Measurements from ENCODE around the gene G3BP1. TPM values are rescaled to one million over a fixed set of nuclear protein-coding genes. Genes with fewer than 3 reads are reported as not detected.
"Not testable (repeated sequence)": the region's sequence is repeated elsewhere in the genome, so short reads cannot be mapped to it uniquely, and the experiment has no call there.

The G3BP1 gene
- total RNA-seq, 1 donor from 2014 or later = 239 TPM

DNA sequence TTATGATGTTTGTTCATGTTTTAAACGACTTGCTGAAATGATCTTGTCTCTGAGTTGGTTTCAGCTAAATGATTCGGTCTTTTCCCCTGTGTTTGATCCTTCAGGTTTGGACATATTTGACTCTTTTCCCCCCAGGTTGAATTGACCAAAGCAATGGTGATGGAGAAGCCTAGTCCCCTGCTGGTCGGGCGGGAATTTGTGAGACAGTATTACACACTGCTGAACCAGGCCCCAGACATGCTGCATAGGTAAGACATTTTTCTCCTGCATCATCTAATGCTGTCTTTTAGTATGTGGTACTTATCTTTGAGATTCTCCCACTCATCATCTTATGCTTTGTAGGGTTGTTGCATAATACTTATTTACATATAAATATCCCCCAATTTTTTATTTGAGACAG is 14.7 kb downstream of the G3BP1 start:
- intact Hi-C loops (cut with micrococcal nuclease) = no loop called here

DNA sequence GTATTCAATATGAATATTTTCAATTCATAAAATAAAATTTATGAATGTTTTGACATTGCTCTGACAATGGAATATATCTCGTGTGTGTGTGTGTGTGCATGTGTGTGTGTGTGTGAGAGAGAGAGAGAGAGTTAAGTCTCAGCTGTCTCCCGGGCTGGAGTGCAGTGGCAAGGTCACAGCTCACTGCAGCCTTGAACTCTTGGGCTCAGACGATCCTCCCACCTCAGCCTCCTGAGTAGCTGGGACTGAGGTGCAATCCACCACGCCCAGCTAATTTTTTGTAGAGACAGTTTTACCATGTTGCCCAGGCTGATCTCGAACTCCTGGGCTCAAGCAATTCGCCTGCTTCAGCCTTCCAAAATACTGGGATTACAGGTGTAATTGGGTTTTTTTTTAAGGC is 16.1 kb downstream of the G3BP1 start:
- intact Hi-C loops (cut with micrococcal nuclease) = no loop called here

DNA sequence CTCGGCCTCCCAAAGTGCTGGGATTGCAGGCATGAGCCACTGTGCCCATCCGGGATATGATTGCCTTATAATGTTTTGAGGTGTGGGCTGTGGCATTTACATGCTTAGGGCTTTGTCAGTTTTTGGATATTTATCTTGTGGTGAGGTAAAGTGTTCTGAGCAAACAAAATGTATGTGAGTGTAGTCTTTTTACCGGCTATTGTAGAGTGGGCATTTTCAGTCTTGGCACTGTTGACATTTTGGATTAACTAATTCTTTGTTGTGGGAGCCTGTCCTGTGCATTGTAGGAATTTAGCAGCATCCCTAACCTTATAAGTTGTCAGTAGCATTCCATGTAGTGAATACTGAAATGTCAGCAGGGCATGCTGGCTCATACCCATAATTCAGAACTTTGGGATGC is 21.6 kb downstream of the G3BP1 start:
- intact Hi-C loops (cut with micrococcal nuclease) = no loop called here

DNA sequence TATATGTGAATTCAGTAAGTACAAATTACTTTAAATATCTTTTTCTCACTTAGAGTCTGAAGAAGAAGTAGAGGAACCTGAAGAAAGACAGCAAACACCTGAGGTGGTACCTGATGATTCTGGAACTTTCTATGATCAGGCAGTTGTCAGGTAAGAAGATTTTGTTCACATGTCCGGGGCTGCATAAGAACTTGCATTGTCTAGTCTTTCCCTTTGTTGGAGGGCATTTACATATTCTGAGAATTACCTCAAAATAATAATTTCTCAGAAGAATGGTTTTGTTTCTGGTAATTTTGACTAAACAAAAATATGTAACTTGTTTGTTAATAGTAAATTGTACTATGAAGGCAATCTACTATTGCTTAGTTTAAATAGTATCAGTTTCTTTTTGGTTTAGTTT is 23.7 kb downstream of the G3BP1 start:
- intact Hi-C loops (cut with micrococcal nuclease) = no loop called here

DNA sequence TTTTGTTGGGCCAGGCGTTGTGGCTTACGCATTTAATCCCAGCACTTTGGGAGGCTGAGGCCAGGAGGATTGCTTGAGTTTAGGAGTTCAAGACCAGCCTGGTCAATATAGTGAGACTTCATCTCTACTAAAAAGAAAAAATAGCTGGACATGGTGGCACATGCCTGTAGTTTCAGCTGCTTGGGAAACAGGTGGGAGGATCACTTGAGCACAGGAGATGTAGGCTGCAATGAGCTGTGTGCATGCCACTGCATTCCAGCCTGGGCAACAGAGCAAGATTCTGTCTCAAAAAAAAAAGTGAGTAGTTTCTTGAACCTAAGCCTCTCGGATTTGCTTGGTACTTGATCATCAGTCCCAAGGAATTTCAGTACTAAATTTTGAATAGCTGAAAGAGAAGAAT is 26.9 kb downstream of the G3BP1 start:
- intact Hi-C loops (cut with micrococcal nuclease) = no loop called here

DNA sequence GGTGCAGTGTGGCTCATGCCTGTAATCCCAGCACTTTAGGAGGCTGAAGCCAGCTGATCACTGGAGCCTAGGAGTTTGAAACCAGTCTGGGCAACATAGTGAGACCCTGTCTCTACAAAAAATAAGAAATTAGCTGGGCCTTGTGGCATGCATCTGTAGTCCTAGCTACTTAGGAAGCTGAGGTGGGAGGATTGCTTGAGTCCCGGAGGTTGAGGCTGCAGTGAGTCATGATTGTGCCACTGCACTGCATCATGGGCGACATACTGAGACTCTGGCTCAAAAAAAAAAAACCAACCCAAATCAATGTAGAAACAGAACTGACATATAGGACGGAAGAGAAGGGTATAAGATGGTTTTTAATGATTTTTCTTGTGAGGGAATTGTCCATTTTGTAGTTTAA is 27.7 kb downstream of the G3BP1 start:
- intact Hi-C loops (cut with micrococcal nuclease) = no loop called here

GRCh38 chr5:151800532-151800931 is 28.8 kb downstream of the G3BP1 start:
- intact Hi-C loops (cut with micrococcal nuclease) = loop anchor here (2.0 kb wide), 1 partner anchor 28 kb away; no protein-coding TSS in a partner anchor

DNA sequence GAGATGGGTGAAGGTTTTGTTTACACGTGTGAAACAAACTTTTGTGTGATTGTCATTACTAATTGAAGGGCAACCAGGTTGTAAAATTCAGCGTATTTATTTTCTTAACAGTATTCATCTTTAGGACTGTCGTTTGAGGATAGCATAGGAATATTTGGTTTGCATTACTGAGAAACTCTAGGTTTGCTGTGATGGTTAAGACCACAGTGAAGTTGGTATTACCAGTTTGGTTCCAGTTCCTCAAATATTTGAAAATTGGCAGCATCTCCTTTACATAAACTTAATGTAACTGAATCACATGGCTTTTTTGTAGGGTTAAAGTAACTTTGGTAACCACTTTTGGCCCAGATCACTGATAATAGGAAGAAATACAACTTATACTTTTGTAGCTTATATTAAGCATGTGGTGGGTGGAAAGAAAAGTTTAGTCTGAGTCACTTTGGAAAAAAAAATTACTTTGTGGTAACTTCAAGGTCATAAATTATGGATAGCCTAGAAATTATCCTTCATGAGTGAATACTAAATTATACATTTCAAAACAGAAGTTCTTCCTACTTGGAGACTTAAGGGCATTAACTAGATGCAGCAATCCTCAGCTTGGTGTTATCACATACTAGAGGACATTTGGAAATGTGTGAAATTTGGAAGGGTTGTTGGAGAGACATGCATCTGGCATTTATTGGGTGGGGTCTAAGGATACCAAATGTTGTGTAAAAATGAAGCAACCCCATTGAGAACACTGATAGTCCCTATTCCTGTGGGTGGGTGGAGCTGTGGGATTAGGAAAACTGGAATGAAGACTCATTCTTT is 33.9 kb downstream of the G3BP1 start:
- intact Hi-C loops (cut with micrococcal nuclease) = no loop called here

- intact Hi-C loops (cut with micrococcal nuclease) = no loop called here
Measured at GRCh38 chr5:151808451-151809169, 36.9 kb downstream of the G3BP1 start.

DNA sequence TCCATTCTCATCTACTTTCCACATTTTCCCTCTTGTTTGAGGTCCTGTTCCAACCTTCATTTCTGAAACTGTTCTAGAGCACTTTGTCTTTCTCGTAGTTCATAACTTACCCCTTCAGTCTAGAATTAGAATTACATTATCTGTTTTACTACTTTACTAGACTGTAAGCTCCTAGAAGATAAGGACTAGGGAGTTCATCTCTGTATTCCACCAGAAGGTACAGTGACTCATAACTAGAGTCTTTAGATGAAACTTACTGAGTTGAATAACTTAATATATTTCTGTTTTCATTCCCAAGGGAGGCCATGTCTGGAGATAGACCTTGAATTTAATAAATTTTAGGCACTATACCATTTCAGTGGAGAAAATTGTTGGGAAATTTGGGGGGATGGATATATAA is 38.7 kb downstream of the G3BP1 start:
- intact Hi-C loops (cut with micrococcal nuclease) = no loop called here

GRCh38 chr5:151810897-151811296 is 39.1 kb downstream of the G3BP1 start:
- intact Hi-C loops (cut with micrococcal nuclease) = no loop called here

DNA sequence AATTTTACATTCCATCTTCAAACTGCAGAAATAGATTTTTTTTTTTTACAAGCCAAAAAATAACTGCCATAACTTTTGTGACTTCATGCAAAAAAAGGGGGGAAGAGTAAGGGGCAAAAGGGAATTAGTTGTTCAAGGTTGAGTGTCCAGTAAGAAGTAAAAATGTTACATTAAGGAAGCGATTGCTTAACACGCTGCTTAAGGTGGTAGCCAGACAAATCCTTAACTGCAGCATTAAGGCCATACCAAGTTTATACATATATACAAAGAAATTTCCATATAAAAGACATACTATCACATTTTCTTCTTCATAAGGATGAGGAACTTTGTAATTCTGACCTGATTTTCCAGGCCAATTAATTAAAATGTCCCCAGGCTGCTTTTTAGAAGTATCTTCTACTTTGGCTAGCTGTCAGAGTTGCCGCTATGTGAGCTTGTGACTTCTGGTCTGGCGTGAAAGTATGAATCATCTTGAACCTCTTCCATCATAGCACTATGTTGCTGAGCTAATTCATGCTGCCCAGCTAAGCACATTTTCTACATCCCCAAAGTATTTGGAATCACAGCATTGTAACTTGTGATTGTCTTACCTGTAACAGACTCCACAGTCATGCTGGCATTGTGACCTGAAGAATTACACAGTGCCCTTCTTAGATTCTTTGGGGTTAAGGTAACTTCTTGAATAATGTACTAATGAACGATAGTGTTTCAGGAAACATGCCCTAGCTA is 40.0 kb downstream of the G3BP1 start:
- intact Hi-C loops (cut with micrococcal nuclease) = no loop called here

- intact Hi-C loops (cut with micrococcal nuclease) = no loop called here
Measured at GRCh38 chr5:151812757-151813309, 41.1 kb downstream of the G3BP1 start.

GRCh38 chr5:151815051-151815450 is 43.3 kb downstream of the G3BP1 start:
- intact Hi-C loops (cut with micrococcal nuclease) = no loop called here

- intact Hi-C loops (cut with micrococcal nuclease) = no loop called here
Measured at GRCh38 chr5:151819830-151820229, 48.1 kb downstream of the G3BP1 start.

DNA sequence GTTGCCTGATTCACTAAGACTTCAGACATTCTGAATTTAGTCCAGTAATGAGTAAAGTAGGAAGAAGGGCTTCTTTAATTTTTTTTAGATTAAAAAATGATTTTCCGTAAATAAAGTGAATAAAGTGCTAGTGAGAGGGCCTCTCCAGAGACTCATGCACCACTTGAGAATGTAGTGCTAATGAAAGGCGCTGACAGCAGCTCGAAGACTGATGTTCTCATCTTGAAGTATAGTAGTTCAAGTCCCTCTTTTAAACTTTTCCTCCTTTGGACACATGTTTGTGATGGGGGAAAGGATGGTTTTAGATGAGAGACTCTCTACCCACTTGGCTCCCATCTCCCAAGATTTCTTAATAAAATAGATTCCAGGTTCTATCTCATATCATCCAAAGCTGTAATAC is 48.5 kb downstream of the G3BP1 start:
- intact Hi-C loops (cut with micrococcal nuclease) = no loop called here

DNA sequence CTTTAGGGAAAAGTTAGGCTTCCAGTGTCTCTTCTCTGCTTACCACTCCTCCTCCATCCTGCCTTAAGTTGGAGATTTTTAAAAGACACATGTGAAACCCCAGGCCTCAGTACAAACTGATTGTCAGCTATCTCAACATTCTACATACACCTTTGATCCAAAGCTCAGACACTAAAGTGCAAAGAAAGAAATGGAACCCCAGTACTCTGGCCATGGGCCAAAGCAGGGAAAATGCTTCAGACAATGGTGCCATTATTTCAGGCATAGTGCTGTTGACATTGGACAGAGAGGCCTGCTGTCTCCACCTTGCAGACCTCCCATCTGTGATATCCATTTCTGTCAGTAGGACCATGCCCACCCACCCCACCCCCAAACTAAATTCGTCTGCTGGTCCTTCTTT is 49.1 kb downstream of the G3BP1 start:
- intact Hi-C loops (cut with micrococcal nuclease) = no loop called here

GRCh38 chr5:151822141-151822540 is 50.4 kb downstream of the G3BP1 start:
- intact Hi-C loops (cut with micrococcal nuclease) = no loop called here

DNA sequence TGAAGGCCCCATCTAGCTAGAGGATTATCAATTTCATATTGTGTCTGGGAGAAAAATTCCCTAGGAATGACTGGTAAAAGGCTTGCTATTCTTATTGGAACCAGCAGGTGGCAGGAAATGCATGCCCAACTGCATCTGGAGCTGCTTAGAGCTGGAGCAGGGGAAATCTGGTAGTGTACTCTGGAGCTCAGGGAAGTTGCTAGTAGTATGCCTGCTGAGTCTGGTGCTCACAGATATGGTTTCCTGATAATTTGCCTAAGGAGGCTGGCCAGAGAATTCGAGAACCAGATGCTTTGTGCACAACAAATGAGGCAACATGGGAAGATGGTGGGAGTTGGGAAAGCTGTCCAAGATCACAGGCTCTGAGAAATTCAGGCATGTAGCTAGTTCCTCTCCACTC is 53.7 kb downstream of the G3BP1 start:
- intact Hi-C loops (cut with micrococcal nuclease) = loop anchor here (1.0 kb wide), 3 partner anchors 318 to 680 kb away; no protein-coding TSS in a partner anchor

DNA sequence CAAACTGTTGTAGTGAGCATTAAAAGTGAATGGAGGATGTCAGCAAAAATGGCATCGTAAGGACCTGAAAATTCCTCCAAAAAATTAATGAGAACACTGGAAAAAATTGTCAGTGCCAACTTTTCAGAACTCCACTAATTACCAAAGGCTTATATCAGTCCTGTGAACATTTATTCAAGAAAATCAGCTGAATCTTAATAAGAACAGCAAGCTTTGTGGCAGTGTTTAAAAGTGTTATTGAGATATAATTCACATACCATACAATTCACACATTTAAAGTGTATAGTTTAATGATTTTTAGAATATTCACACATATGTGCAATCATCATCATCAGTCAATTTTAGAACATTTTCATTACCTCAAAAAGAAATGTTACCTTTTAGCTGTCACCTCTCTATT is 57.6 kb downstream of the G3BP1 start:
- intact Hi-C loops (cut with micrococcal nuclease) = no loop called here

- intact Hi-C loops (cut with micrococcal nuclease) = not testable (repeated sequence)
Measured at GRCh38 chr5:151832843-151833242, 61.1 kb downstream of the G3BP1 start.

GRCh38 chr5:151846765-151847164 is 75.0 kb downstream of the G3BP1 start:
- intact Hi-C loops (cut with micrococcal nuclease) = no loop called here
